ENCODE results near the gene CCDC89. TPM values are rescaled to one million over a fixed set of nuclear protein-coding genes. Genes with fewer than 3 reads are reported as not detected.
"Not testable (repeated sequence)": the region's sequence is repeated elsewhere in the genome, so short reads cannot be mapped to it uniquely, and the experiment has no call there.

The CCDC89 gene
- total and polyA plus RNA-seq, 4 donors = 1.1 to 1.9 (median 1.6) TPM

GRCh38 chr11:85673393-85673792 lies 12.6 kb downstream of the CCDC89 start:
- Histone ChIP-seq H3K27ac (ENCODE audit: low read depth in 1 of 2, low read length in 2 of 2) (no peak overlapping the region), H3K4me3 (ENCODE audit: low read length in 2 of 2) (peak overlapping the region in 1 of 2 donors; percentile 3), H3K27me3 (ENCODE audit: control insufficient read depth in 1 of 2, insufficient read depth in 2 of 2, low read length in 1 of 2) (no peaks in the 10 kb centered on the region), H3K9me3 (ENCODE audit: control insufficient read depth, low read length) (no peaks in the 10 kb centered on the region), H3K36me3 (ENCODE audit: control insufficient read depth in 1 of 2, insufficient read depth in 2 of 2, low read length in 1 of 2) (no peaks in the 10 kb centered on the region), H3K4me1 (ENCODE audit: control insufficient read depth in 1 of 2, insufficient read depth in 2 of 2, low read length in 2 of 2) (no peaks in the 10 kb centered on the region)
- intact Hi-C loops (cut with DNase I) = no loop called here
- ATAC-seq (ENCODE audit: low FRiP score) = no peak
- DNase-seq = no peak
- 91 to 95% methylated on average over 3 of the region's 3 CpGs for WGBS, 2 donors

GRCh38 chr11:85672105-85672902 lies 13.7 kb downstream of the CCDC89 start:
- intact Hi-C loops (cut with DNase I) = no loop called here
- Histone ChIP-seq H3K9me3 (ENCODE audit: control insufficient read depth, low read length) (no peaks in the 10 kb centered on the region), H3K27me3 (ENCODE audit: control insufficient read depth in 1 of 2, insufficient read depth in 2 of 2, low read length in 1 of 2) (no peaks in the 10 kb centered on the region), H3K4me1 (ENCODE audit: control insufficient read depth in 1 of 2, insufficient read depth in 2 of 2, low read length in 2 of 2) (no peaks in the 10 kb centered on the region), H3K4me3 (ENCODE audit: low read length in 2 of 2) (no peak overlapping the region), H3K27ac (ENCODE audit: low read depth in 1 of 2, low read length in 2 of 2) (no peak overlapping the region), H3K36me3 (ENCODE audit: control insufficient read depth in 1 of 2, insufficient read depth in 2 of 2, low read length in 1 of 2) (no peaks in the 10 kb centered on the region)
- WGBS, 2 donors = 86 to 90% methylated on average over 8 of the region's 8 CpGs
- ATAC-seq (ENCODE audit: low FRiP score) = no peak
- peak in 1 of 2 donors; percentile 61 for DNase-seq

- H3K4me3 ChIP-seq (ENCODE audit: low read length in 2 of 2); H3K9me3 ChIP-seq (ENCODE audit: control insufficient read depth, low read length); H3K4me1 ChIP-seq (ENCODE audit: control insufficient read depth in 1 of 2, insufficient read depth in 2 of 2, low read length in 2 of 2); DNase-seq; H3K27me3 ChIP-seq (ENCODE audit: control insufficient read depth in 1 of 2, insufficient read depth in 2 of 2, low read length in 1 of 2); H3K36me3 ChIP-seq (ENCODE audit: control insufficient read depth in 1 of 2, insufficient read depth in 2 of 2, low read length in 1 of 2); ATAC-seq (ENCODE audit: low FRiP score); intact Hi-C loops (cut with DNase I); H3K27ac ChIP-seq (ENCODE audit: low read depth in 1 of 2, low read length in 2 of 2): not testable (repeated sequence)
Observed at GRCh38 chr11:85670949-85671663, 14.9 kb downstream of the CCDC89 start.

GRCh38 chr11:85668157-85668556 lies 17.8 kb downstream of the CCDC89 start:
- WGBS, 2 donors = 92 to 94% methylated on average over 1 of the region's 1 CpG
- Histone ChIP-seq H3K36me3 (ENCODE audit: control insufficient read depth in 1 of 2, insufficient read depth in 2 of 2, low read length in 1 of 2) (no peaks in the 10 kb centered on the region), H3K27me3 (ENCODE audit: control insufficient read depth in 1 of 2, insufficient read depth in 2 of 2, low read length in 1 of 2) (no peaks in the 10 kb centered on the region), H3K4me3 (ENCODE audit: low read length in 2 of 2) (no peak overlapping the region), H3K27ac (ENCODE audit: low read depth in 1 of 2, low read length in 2 of 2) (no peak overlapping the region), H3K4me1 (ENCODE audit: control insufficient read depth in 1 of 2, insufficient read depth in 2 of 2, low read length in 2 of 2) (no peaks in the 10 kb centered on the region), H3K9me3 (ENCODE audit: control insufficient read depth, low read length) (no peaks in the 10 kb centered on the region)
- ATAC-seq (ENCODE audit: low FRiP score) (no peak), DNase-seq (no peak)
- intact Hi-C loops (cut with DNase I) = no loop called here

- ATAC-seq (ENCODE audit: low FRiP score) (no peak), DNase-seq (no peak)
- Histone ChIP-seq H3K4me1 (ENCODE audit: control insufficient read depth in 1 of 2, insufficient read depth in 2 of 2, low read length in 2 of 2) (no peaks in the 10 kb centered on the region), H3K4me3 (ENCODE audit: low read length in 2 of 2) (no peak overlapping the region), H3K27me3 (ENCODE audit: control insufficient read depth in 1 of 2, insufficient read depth in 2 of 2, low read length in 1 of 2) (no peaks in the 10 kb centered on the region), H3K36me3 (ENCODE audit: control insufficient read depth in 1 of 2, insufficient read depth in 2 of 2, low read length in 1 of 2) (no peaks in the 10 kb centered on the region), H3K27ac (ENCODE audit: low read depth in 1 of 2, low read length in 2 of 2) (no peak overlapping the region), H3K9me3 (ENCODE audit: control insufficient read depth, low read length) (no peaks in the 10 kb centered on the region)
- WGBS, 2 donors = 85 to 87% methylated on average over 3 of the region's 3 CpGs
- intact Hi-C loops (cut with DNase I) = no loop called here
Observed at GRCh38 chr11:85666687-85667086, 19.3 kb downstream of the CCDC89 start.

- intact Hi-C loops (cut with DNase I) = no loop called here
- H3K27ac ChIP-seq (ENCODE audit: low read depth in 1 of 2, low read length in 2 of 2) = no peak overlapping the region
Observed at GRCh38 chr11:85665733-85666132, 20.3 kb downstream of the CCDC89 start.

GRCh38 chr11:85664615-85665481 lies 21.1 kb downstream of the CCDC89 start, which contains the start of gene CREBZF:
Gene CREBZF (minus strand): TSS chr11:85665129. CDS start chr11:85664875, 254 bp downstream.
- Histone ChIP-seq H3K9me3 (ENCODE audit: control insufficient read depth, low read length) (no peaks in the 10 kb centered on the region), H3K4me3 (ENCODE audit: low read length in 2 of 2) (peak within 1 kb of the TSS; percentile 45 to 59), H3K4me1 (ENCODE audit: control insufficient read depth in 1 of 2, insufficient read depth in 2 of 2, low read length in 2 of 2) (no peaks in the 10 kb centered on the region), H3K27me3 (ENCODE audit: control insufficient read depth in 1 of 2, insufficient read depth in 2 of 2, low read length in 1 of 2) (no peaks in the 10 kb centered on the region), H3K36me3 (ENCODE audit: control insufficient read depth in 1 of 2, insufficient read depth in 2 of 2, low read length in 1 of 2) (no peaks in the 10 kb centered on the region), H3K27ac (ENCODE audit: low read depth in 1 of 2, low read length in 2 of 2) (peak within 1 kb of the TSS; percentile 92 to 99)
- 0% methylated on average over 65 to 67 of the region's 67 CpGs for WGBS, 2 donors
- intact Hi-C loops (cut with DNase I) = loop anchor here in 1 of 2 donors (1.0 kb wide), 1 partner anchor 37 kb away; the partner anchor contains the start of gene TMEM126B
- DNase-seq = peak; percentile 97 to 98
- ATAC-seq (ENCODE audit: low FRiP score) = peak; percentile 99

More at GRCh38 chr11:85665733-85666132, 20.3 kb downstream of the CCDC89 start:
- Histone ChIP-seq H3K4me3 (ENCODE audit: low read length in 2 of 2) (no peak overlapping the region), H3K27me3 (ENCODE audit: control insufficient read depth in 1 of 2, insufficient read depth in 2 of 2, low read length in 1 of 2) (no peaks in the 10 kb centered on the region), H3K4me1 (ENCODE audit: control insufficient read depth in 1 of 2, insufficient read depth in 2 of 2, low read length in 2 of 2) (no peaks in the 10 kb centered on the region), H3K9me3 (ENCODE audit: control insufficient read depth, low read length) (no peaks in the 10 kb centered on the region), H3K36me3 (ENCODE audit: control insufficient read depth in 1 of 2, insufficient read depth in 2 of 2, low read length in 1 of 2) (no peaks in the 10 kb centered on the region)
- DNase-seq (no peak), ATAC-seq (ENCODE audit: low FRiP score) (no peak)
- WGBS, 2 donors = 81% methylated on average over 5 of the region's 5 CpGs
